Esophagus (tissue), 2 donors: Measurements from ENCODE around the gene CALM3. TPM values are rescaled to one million over a fixed set of nuclear protein-coding genes. Genes with fewer than 3 reads are reported as not detected.
A peak's percentile ranks its signal among the peaks of the same experiment; 100 is the strongest.

ENCODE experiments used
- H3K27ac ChIP-seq, 2 donors: one replicate each; pipeline ENCODE4 v1.5.1; 2013; ENCODE audit warnings: low read depth in 2 of 2, mild to moderate bottlenecking in 2 of 2, inconsistent platforms in 1 of 2, low read length in 1 of 2, moderate library complexity in 1 of 2
- H3K27me3 ChIP-seq, 2 donors: one replicate each; pipeline ENCODE4 v1.6.1; 2013; ENCODE audit warnings: low read length in 2 of 2, control low read depth in 1 of 2, mild to moderate bottlenecking in 1 of 2; ENCODE audit not compliant: insufficient read depth in 2 of 2, control insufficient read depth in 1 of 2
- H3K36me3 ChIP-seq, 2 donors: one replicate each; pipeline ENCODE4 v1.6.1; 2013; ENCODE audit warnings: low read length in 1 of 2; ENCODE audit not compliant: control insufficient read depth in 2 of 2, insufficient read depth in 2 of 2
- H3K4me1 ChIP-seq, 2 donors: one replicate each; pipeline ENCODE4 v1.6.1; 2013; ENCODE audit warnings: low read length in 1 of 2; ENCODE audit not compliant: control insufficient read depth in 2 of 2, insufficient read depth in 2 of 2
- H3K4me3 ChIP-seq, 2 donors: one replicate each; pipeline ENCODE4 v1.5.1; 2013; ENCODE audit warnings: low read length in 2 of 2, mild to moderate bottlenecking in 2 of 2, low read depth in 1 of 2, moderate library complexity in 1 of 2
- H3K9me3 ChIP-seq, 2 donors: one replicate each; pipeline ENCODE4 v1.6.1; 2013; ENCODE audit warnings: mild to moderate bottlenecking in 2 of 2, low read depth in 1 of 2, low read length in 1 of 2, moderate library complexity in 1 of 2; ENCODE audit not compliant: control insufficient read depth in 2 of 2, insufficient read depth in 1 of 2
- WGBS, 2 donors: extraction: QIAGEN DNeasy Blood & Tissue Kit; methylation state at CpG; one replicate each; pipeline ENCODE4 v1.1.7; 2013; 5-methylcytosine and 5-hydroxymethylcytosine counted together
- polyA plus RNA-seq, 2 donors: library from polyadenylated mRNA; stranded (reverse); fragments of 200-250 nt; gene quantifications; one replicate each; pipeline ENCODE4 v1.2.3, GENCODE V29; 2013
- donor health status: healthy with polysubstance abuse.
- donor health status: Bipolar disorder and iron deficiency.

The CALM3 gene
- polyA plus RNA-seq, 2 donors: 87.0 to 90.8 TPM

GRCh38 chr19:46610851-46611770 is 10.0 kb downstream of the CALM3 start:
- H3K9me3 ChIP-seq: no peaks in the 10 kb centered on the region
- H3K27me3 ChIP-seq: no peaks in the 10 kb centered on the region
- WGBS, 2 donors: 58 to 67% methylated on average over 17 of the region's 17 CpGs
- H3K4me1 ChIP-seq: peaks cover 0 to 3% of the 10 kb centered on the region in 2 donors
- peaks cover 18 to 39% of the 10 kb centered on the region in 2 donors for H3K36me3 ChIP-seq
- no peak overlapping the region for H3K27ac ChIP-seq
- H3K4me3 ChIP-seq: no peak overlapping the region

- H3K4me3 ChIP-seq: no peak overlapping the region
- H3K27ac ChIP-seq: no peak overlapping the region
- 52 to 59% methylated on average over 6 of the region's 6 CpGs for WGBS, 2 donors
- H3K36me3 ChIP-seq: peaks cover 17 to 36% of the 10 kb centered on the region in 2 donors
- peaks cover 0 to 3% of the 10 kb centered on the region in 2 donors for H3K4me1 ChIP-seq
- H3K9me3 ChIP-seq: no peaks in the 10 kb centered on the region
- no peaks in the 10 kb centered on the region for H3K27me3 ChIP-seq
Measured at GRCh38 chr19:46611776-46612175, 10.6 kb downstream of the CALM3 start.

- 78 to 81% methylated on average over 22 of the region's 22 CpGs for whole genome bisulfite sequencing, 2 donors
- Histone ChIP-seq H3K4me3 (no peak overlapping the region), H3K27ac (no peak overlapping the region), H3K9me3 (no peaks in the 10 kb centered on the region), H3K36me3 (peaks cover 11 to 19% of the 10 kb centered on the region in 2 donors), H3K27me3 (no peaks in the 10 kb centered on the region), H3K4me1 (no peaks in the 10 kb centered on the region)
Measured at GRCh38 chr19:46613525-46613924, 12.4 kb downstream of the CALM3 start.

DNA sequence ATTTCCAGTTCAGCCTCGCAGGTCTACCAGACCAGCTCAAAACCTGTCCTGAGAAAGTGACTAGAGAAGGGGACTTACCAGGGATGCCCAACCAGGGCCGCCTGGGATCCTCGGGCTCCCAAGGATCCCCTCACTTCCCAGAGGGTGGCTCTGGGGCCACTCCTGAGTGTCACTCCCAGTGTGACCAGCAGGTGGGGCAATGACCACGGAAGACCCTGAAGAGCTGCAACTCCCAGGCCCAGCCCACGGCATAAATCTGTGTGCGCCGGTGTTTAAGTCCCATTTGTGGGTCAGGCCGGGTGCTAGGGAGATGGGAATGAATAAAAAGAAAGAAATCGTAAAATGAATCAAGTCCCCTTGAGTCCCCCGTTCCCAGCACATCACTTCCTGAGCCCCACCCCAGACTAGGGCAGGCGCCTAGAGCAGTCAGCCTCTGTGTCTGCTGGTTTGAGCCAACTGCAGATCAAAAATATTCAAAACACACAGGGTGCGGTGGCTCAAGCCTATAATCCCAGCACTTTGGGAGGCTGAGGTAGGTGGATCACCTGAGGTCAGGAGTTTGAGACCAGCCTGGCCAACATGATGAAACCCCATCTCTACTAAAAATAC is 13.1 kb downstream of the CALM3 start:
- Histone ChIP-seq H3K27me3 (no peaks in the 10 kb centered on the region), H3K9me3 (no peaks in the 10 kb centered on the region), H3K4me1 (no peaks in the 10 kb centered on the region), H3K4me3 (no peak overlapping the region), H3K36me3 (peaks cover 4 to 12% of the 10 kb centered on the region in 2 donors), H3K27ac (no peak overlapping the region)
- 7 to 11% methylated on average over 12 of the region's 12 CpGs for WGBS, 2 donors

GRCh38 chr19:46615966-46616365 is 14.8 kb downstream of the CALM3 start:
- H3K4me1 ChIP-seq: no peaks in the 10 kb centered on the region
- H3K36me3 ChIP-seq: no peaks in the 10 kb centered on the region
- 77 to 82% methylated on average over 10 of the region's 10 CpGs for WGBS, 2 donors
- H3K27me3 ChIP-seq: no peaks in the 10 kb centered on the region
- no peaks in the 10 kb centered on the region for H3K9me3 ChIP-seq
- H3K4me3 ChIP-seq: no peak overlapping the region
- H3K27ac ChIP-seq: no peak overlapping the region

DNA sequence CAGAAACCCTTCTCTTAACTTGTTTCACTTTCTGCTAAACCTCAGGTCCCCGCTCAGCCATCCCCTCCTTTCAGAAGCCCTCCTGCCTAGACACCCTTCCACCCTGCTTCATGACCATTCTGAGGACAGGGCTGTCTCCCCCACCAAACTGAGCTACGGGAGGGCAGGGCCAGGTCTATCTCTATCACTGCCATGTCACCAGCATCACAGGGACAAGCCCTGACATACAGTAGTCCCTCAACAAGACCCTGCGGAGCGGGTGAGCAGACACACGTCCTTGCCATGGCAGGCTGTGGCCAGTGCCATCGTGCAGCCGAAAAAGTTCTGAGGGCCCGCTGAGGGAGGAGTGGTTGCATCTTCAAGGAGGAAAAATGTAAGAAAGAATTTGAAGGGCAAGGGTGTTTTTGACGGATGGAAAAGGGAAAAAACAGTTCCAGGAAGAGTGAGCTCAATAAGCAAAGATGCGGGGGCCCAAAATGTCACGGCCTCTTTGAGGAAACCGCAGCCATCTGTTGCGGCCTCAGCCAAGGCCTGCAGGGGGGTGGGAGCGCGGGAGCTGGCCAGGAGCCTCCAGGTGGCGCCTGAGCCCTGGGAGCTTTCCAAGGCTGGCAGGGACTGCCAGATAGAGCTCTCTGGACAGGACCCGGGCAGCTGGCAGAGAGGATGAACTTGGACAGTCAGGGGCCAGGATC is 15.6 kb downstream of the CALM3 start:
- Histone ChIP-seq H3K27ac (no peak overlapping the region), H3K4me1 (no peaks in the 10 kb centered on the region)

DNA sequence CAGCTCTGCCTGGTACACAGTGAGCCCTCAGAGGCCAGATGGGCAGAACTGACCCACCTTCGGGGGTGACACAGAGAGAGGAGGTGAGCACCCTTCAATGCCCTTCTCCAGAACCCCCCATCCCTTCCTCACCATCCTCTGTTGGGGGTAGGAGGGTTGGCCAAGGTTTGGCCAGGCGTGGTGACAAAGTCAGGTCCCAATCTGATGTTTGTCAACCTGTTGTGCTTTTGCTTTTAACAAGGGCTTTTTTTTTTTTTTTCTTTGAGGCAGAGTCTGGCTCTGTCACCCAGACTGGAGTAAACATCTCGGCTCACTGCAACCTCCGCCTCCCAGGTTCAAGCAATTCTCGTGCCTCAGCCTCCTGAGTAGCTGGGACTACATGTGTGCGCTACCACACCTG is 16.5 kb downstream of the CALM3 start:
- H3K27ac ChIP-seq: no peak overlapping the region
- no peaks in the 10 kb centered on the region for H3K4me1 ChIP-seq
- H3K4me3 ChIP-seq: no peak overlapping the region
- H3K27me3 ChIP-seq: no peaks in the 10 kb centered on the region
- no peaks in the 10 kb centered on the region for H3K36me3 ChIP-seq
- WGBS, 2 donors: 71 to 85% methylated on average over 6 of the region's 6 CpGs
- H3K9me3 ChIP-seq: no peaks in the 10 kb centered on the region

More for the DNA sequence above, 15.6 kb downstream of the CALM3 start:
- no peaks in the 10 kb centered on the region for H3K27me3 ChIP-seq
- WGBS, 2 donors: 18 to 22% methylated on average over 17 of the region's 17 CpGs
- no peak overlapping the region for H3K4me3 ChIP-seq
- H3K36me3 ChIP-seq: no peaks in the 10 kb centered on the region
- no peaks in the 10 kb centered on the region for H3K9me3 ChIP-seq

GRCh38 chr19:46618670-46619231 is 17.6 kb downstream of the CALM3 start:
- Histone ChIP-seq H3K27ac (peak overlapping the region in 1 of 2 donors; percentile 41), H3K4me3 (no peak overlapping the region), H3K36me3 (no peaks in the 10 kb centered on the region), H3K4me1 (no peaks in the 10 kb centered on the region), H3K27me3 (no peaks in the 10 kb centered on the region), H3K9me3 (no peaks in the 10 kb centered on the region)
- 25 to 34% methylated on average over 9 of the region's 9 CpGs for WGBS, 2 donors

GRCh38 chr19:46620267-46620666 is 19.1 kb downstream of the CALM3 start:
- no peaks in the 10 kb centered on the region for H3K4me1 ChIP-seq
- H3K27me3 ChIP-seq: no peaks in the 10 kb centered on the region
- H3K36me3 ChIP-seq: no peaks in the 10 kb centered on the region
- H3K9me3 ChIP-seq: no peaks in the 10 kb centered on the region
- H3K27ac ChIP-seq: no peak overlapping the region
- H3K4me3 ChIP-seq: no peak overlapping the region
- WGBS, 2 donors: 65 to 82% methylated on average over 3 of the region's 3 CpGs
